HG03432 (cell line): ENCODE measurements around the gene MECP2.
A peak's percentile ranks its signal among the peaks of the same experiment; 100 is the strongest.
"Not testable (repeated sequence)": the region's sequence is repeated elsewhere in the genome, so short reads cannot be mapped to it uniquely, and the experiment has no call there.

Experiments
- ATAC-seq: cut with Tn5 transposase; IDR thresholded peaks from one replicate; pipeline ENCODE4 v1.9.1; 2021; ENCODE audit warnings: mild to moderate bottlenecking, moderate library complexity; ENCODE audit not compliant: unreplicated experiment

Gene MECP2

GRCh38 chrX:153999359-154000037, 98.0 kb downstream of the MECP2 start:
- no peak for ATAC-seq

DNA sequence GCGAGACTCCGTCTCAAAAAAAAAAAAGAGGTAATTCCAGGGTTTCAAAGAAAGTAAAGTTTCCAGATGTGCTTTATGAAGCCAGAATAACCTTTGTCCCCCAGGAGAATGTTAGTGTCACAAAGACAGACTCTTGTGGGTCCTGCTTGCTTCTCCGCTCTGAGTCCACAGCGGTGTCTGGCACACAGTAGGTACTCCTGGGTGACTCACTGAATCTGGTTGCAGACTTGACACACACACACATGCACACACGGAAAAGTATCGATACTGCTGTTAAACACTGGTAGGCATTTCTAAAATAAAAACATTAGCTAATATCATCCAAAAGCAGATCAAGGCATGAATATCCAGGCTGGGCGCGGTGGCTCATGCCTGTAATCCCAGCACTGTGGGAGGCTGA, 102.0 kb downstream of the MECP2 start:
- ATAC-seq, result no peak

- ATAC-seq, result not testable (repeated sequence)
Observed at GRCh38 chrX:153994398-153994797, 103.1 kb downstream of the MECP2 start.

DNA sequence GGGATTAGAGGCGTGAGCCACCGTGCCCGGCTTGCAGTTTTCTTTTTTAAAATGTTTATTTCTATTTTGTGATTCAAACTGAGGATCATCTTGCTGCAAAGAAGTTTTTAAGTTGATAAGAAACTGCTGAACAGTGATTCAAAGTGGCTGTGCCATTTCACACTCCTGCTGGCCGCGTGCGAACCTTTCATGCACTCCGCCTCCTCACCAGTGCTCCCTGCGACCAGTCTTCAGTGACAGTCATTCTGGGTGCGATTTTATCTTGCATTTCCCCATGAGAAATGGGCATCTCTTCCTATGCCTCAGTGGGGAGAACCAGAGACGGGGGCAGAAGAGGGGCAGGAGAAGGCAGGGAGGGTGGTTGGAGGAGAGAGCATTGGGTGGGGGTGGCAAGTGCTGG, 103.5 kb downstream of the MECP2 start:
- ATAC-seq, result no peak

DNA sequence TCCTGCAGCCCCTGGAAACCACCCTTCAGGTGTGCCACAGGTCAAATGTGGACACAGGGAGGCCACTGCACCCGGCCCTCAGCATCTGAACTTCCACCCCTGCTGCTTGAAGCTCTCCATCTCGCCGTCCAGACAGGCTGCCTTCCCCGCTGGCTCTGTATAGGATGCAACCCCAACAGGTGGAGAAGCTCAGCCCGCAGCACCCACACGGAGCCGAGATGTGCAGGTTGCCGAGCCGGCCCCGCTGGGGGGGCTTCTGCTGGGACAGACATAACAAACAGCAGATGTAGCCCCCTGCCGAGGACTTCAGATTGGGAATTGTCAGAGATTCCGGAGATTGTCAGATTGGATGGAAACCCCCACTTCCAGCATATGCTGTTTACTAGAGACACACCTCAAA, 104.4 kb downstream of the MECP2 start:
- no peak for ATAC-seq

GRCh38 chrX:153992180-153992579, 105.3 kb downstream of the MECP2 start:
- no peak for ATAC-seq

- no peak for ATAC-seq
Observed at GRCh38 chrX:153991013-153991580, 106.4 kb downstream of the MECP2 start.

DNA sequence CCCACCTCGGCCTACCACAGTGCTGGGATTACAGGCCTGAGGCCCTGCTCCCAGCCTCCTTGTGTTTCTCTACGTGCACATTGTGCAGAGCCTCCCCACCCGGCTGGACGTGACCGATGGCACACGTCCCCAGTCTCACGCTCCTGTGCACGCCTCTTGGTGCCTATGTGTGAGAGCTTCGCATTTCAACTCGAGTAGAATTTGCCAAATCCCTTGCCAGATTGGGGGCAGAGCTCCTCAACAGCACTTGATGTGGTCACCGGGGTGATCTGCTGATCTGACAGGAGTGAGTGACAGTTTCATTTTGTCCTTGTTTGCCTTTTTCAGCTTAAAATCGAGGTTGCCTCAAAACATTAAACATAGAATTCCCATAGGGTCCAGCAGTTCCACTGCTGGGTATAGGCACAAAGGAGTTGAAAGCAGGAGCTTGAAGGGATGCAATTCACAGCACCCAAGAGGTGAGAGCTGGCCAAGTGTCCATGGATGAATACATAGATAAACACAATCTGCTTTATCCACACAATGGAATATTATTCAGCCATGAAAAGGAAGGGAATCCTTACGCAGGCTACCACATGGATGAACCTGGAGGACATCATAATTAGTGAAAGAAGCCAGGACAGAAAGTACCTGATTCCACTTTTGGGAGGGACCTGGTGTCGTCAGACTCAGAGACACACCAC, 107.4 kb downstream of the MECP2 start:
- ATAC-seq, result no peak

DNA sequence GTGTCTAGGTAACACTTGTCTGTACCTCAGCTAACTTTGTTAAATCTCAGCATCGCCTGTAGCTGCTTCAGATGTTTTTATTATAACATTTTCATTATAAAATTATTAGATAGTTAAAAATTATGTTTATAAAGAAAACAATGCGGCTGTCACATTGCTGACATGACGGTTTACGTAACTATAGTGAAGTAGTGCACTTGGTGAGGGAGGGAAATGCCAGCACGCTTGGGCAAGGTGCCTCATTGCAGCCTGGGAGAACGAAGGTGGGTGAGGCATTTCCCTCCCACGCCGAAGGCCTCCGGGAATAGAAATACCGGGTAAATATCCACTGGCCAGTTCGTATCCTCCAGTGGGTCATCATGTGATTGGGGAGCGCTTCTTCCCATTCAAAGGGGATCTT, 109.0 kb downstream of the MECP2 start:
- ATAC-seq, result no peak

- no peak for ATAC-seq
Observed at GRCh38 chrX:153984351-153985178, 113.0 kb downstream of the MECP2 start.

DNA sequence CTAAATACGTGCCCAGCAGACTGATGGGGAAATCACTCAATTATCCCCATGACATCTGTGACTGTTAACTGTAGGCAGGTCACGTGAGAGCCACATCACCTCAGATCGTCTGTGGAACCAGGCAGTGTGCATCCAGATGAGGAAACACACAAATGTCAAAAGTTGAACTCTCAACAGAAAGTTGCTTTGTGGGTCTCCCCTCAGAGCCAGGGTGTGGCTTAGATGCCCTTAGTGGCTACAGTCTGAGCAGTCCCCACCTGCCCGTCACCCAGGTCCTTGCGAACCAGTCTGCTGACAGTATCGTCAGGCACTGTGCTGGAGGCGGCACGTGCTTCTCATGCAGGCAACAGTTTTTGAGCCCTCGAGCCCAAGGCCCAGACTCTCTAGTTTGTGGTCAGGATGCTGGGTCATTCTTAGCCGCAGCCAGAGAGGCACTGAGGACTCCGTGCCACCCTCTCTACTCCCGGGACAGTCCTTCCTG, 114.2 kb downstream of the MECP2 start:
- no peak for ATAC-seq

GRCh38 chrX:153981771-153982533, 115.6 kb downstream of the MECP2 start:
- no peak for ATAC-seq

DNA sequence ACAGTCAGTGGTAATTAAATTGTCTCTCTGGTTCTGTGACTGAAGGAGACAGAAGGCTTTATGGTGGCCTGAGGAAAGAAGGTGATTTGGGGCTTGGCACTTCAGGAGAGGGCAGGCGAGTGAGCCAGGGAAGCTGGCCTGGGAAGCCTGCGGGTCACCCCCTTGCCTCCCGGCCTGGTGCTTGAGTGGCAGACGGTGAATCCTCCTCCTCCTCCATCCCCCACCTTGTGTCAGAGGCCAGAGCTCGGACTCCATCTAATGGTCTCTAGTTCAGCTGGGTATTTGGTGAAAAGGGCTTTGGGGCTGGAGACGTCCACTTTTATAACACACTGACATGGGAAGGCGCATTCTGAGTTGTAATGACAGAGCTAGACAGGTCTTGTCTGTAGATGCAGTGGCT, 116.3 kb downstream of the MECP2 start:
- ATAC-seq, result no peak

DNA sequence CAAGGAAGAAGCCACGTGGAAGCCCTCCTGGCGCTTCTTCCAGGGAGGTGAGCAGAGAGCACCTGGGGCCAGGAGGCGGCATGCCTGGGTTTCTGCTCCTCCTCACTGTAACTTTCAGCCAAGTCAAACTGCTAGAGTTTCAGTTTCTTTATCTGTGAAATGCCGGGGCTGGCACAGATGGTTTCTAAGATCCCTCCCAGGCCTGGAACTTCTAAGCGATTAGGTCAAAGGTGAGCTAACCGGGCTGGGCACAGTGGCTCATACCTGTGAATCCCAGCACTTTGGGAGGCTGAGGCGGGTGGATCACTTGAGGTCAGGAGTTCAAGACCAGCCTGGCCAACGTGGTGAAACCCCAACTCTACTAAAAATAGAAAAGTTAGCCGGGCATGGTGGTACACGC, 117.1 kb downstream of the MECP2 start:
- ATAC-seq, result not testable (repeated sequence)

DNA sequence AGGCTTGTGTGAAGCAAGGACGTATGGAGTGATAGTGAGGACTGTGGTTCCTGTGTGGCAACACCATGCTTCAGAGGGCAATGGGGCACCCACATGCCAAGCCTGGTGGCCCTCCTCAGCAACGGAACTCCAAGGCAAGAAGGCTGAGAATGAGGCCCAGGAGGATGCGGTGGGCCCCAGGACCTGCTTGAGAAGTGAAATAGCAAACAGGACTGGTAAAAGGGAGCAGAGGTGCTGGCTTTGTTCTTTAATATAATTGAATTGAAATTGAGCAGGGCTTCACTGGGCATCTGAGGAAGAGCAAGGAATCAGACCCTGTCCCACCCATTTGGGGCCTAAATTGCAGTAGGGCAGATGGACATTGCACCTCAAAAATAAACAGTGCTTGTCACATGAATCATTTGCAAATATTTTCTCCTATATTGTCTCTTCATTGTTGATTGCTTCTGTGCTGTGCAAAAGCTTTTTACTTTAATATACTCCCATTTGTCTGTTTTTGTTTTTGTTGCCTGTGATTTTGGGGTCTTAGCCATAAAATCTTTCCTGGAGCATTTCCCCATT, 122.7 kb downstream of the MECP2 start:
- ATAC-seq, result no peak

DNA sequence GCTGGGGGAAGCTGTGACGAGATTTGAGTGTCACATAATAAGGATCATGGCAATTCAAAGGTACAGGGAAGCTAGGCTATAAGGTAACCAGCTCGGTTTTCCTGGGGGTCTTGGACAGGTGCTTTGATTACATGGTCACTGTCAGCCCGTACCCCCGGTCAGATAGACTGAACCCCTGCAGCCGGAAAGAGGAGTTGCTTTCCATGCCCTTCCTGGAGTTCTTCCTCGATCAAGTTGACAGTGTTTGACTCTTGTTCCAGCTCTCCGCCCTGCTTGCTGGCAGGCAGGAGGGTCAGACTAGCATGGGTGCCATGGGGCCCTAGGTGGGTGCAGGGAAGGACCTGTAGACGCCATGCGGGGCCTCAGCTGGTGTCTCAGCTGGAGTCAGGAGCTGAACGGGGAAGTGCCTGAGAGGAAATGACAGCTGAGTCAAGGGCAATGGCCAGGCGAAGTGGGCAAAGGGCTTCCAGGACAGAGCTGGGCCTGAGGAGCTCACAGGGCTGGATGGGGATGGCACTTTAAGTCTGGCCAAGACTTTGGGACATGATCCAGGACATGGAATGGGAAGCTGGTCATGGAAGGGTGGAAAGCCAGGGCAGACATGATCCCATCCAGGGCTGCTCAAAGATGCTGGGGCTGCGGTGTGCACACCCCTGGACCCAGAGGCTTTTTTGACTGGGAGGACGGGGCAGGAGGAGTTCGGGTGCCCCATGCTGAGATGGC, 123.4 kb downstream of the MECP2 start:
- no peak for ATAC-seq

GRCh38 chrX:153973127-153974002, 124.2 kb downstream of the MECP2 start:
- ATAC-seq, result no peak

- ATAC-seq, result peak; percentile 54
Observed at GRCh38 chrX:153972368-153973126, 125.0 kb downstream of the MECP2 start, which contains the start of gene TMEM187. Gene TMEM187, plus strand, starts transcription at chrX:153972754. Its CDS starts 9,309 bp downstream, at chrX:153982063.
